GM19328 (cell line): ENCODE measurements around the gene SIX1.

Experiments
- ATAC-seq: cut with Tn5 transposase; IDR thresholded peaks from one replicate; pipeline ENCODE4 v1.9.1; 2021; ENCODE audit warnings: mild to moderate bottlenecking, moderate library complexity; ENCODE audit not compliant: unreplicated experiment

The SIX1 gene

DNA sequence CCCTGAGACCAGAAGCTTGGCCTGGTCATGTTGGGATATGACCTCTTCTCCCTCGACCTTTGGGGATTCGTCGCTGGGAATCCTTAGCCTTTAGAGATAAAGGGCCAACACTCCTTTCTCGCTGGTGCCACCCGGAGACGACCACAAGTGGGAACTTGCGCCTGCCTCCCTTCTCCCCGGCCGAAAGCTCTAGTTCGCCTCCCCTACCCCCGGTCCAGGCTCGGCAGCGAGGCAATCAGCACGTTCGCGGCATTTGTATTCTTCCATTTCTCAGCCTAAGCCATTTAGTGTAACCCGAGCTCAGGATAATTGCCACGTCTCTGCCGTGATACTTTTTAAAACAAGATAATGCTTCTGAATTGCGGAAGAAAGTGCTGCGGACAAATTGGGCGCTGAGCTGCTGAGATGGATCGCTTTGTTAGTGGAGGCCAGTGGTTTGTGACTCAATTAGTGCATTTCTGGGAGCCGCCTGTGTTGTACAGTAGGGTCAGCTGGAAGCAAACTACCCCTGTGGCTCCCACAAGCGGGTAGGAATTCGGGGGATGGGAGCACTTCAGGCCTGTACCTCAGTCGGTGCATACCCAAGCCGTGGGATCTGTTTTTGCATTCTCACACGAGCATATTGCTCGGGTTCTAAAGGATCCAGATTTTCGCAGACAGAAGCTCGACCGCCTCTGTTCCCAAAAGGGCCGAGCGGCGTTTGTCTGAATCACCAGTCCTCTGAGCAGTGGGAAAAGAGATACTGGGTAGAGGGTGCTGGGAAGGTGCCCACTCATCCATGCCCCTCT lies 6.8 kb upstream of the SIX1 start:
- ATAC-seq = no peak

DNA sequence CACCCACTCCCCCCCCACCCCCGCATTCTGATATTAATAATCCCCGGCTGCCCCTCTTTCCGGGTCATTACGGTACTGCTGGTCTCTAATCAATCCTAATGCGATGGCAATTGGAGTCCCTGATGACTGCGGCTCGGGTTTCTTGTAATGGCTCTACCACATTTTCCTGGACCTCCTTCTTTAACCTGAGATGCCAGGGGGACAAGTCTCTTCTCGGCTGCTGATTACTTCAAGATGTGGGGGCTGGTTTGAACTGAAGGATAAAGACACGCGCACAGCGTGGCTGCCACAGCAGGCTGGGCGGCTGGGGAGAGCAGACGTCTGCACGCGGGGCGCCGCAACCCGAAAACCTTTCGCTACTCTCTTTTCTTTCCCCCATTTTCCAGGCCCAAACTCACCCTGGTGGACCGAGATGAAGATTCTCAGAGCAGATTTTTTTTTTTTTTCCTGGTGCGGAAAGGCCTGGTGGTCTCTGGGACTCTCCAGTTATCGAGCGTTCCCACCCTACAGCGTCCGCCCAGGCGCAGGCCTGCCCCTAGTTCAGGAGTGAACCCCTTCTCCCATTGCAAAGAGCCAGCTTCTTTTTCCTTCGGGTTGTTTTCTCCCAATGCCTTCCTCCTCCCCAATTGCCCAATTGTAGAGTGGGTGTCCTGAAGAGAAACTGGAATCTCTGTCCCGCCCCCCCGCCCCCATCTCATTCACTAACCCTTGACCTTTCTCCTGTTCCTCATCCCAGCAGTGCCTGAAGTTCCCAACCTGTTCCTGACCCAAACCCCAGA lies 6.0 kb upstream of the SIX1 start:
- no peak for ATAC-seq

DNA sequence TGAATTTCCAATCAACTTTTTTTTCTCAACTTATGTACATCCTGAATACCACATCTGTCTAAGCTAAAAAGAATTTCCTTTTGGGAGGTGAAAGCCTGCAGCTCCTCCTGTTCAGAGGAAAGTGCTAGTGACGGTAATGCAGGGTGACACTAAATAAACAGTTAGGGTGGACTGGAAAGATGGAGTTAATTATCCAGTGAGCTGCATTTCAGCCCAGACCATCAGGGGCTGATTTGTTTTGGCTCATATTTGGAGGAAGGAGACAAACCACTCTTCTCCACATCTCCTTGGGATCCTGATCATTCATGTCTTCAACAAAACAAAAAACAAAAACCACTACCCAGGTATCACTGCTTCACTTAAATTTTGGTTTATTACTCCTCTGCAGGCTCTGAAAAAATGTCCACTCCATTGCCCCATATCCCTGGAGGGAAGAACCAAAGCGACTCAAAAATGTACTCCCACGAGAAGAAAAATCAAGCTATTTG lies 5.1 kb upstream of the SIX1 start:
- ATAC-seq = no peak

DNA sequence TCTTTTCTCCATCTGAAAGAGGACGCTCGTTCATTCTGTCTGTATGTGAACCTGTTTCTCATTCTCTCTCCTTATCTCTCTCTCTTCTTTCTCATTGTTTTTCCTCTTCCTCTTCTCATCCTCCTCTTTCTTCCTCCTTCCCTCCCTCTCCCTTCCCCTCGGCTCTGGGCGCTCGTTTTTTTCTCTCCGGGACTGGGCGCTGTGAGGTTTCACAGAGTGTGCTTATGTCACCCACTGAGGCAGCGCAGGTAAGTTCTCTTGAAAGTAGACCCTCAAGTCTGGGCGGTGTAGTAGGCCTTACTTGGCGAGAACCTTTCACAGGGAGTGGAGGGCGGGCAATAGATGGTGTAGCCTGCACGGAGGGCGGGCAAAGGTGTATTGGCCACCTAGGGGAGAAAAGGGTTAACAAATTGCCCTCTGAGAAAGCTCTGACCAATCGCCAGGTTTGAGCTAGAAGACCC lies 4.5 kb upstream of the SIX1 start:
- no peak for ATAC-seq

DNA sequence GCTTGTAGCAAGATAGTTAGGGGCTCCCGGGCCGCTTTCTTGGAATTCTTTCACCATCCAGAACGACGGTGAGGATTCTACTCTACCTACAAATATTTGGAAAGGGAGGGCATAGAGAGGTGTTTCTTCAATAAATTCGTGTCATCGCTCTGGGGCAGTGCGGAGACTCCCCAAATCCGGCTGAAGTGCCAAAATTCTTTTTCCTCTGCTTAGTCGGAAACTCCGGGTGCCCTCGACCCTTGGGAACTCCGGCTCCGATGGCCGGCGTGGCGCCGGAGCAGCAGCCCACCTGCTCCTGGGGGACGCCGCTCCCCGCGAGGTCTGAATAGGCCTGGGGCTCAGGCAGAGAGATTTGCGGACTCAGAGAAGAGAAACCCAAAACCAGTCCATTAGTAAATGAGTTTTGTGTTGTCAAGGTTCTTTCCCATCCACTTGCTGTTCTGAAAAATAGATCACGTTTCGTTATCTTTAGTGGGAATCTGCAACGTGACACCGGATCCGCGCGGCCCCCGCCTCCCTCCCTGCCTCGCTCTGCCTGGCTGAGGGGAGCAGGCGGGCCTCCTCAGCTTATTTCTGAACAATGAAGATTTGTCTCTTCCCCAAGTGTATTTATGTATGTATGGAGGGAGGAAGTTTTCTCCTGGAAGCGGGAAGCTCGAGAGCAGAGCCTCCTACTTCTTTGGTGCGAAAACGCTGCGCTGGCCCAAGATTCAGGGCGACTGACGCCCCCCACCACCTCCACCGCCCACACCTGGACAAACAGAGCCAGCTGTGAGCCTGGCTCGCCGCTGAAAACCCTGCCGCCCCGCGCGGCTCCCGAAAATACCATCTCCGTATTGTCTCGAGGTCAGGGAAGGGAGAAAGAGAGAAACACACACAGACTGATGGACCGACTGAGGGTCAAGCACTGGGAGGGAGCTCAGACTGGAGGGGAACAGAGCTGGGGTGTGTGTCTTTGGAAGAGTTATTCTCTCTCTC lies 3.7 kb upstream of the SIX1 start:
- ATAC-seq = no peak

DNA sequence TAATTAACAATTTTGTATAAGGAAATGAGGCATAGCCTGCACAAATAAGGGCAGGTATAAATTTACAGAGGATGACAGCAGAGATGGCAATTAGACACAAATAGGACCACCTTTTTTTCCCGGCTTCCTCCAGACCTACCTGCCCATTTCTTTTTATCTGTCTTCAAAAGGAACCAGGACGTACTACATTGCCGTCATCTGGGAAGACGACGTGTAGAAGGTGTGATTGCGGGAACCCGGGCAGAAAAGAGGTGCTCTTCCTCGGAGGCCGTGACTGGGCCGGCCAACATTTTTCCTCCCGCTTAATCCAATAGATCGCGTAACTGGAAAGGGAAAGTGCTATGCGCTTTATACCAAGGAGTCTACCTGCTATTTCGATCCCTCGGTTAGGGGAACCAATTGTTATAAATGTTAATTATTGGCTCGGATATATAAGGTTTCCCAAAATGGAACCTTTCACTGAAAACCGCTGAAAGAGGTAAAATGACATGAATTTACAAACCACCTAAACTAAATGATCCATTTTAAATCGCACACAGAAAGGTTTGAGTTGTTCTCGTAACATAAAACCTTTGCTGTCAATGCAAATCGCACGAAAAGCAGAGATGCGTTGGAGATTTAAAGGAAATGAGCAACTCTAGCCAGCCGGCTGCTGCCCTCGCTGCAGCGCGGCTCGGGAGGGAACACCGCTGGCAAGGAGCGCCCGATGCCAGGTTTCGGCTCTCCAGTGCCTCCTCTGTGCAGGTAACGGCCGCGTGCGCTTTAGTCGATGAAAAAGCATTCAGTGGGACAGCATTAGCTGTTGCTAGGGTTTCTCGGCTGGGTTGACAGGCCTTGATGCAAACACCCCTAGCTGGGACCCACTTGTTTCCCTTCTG lies 2.8 kb upstream of the SIX1 start:
- ATAC-seq = no peak

DNA sequence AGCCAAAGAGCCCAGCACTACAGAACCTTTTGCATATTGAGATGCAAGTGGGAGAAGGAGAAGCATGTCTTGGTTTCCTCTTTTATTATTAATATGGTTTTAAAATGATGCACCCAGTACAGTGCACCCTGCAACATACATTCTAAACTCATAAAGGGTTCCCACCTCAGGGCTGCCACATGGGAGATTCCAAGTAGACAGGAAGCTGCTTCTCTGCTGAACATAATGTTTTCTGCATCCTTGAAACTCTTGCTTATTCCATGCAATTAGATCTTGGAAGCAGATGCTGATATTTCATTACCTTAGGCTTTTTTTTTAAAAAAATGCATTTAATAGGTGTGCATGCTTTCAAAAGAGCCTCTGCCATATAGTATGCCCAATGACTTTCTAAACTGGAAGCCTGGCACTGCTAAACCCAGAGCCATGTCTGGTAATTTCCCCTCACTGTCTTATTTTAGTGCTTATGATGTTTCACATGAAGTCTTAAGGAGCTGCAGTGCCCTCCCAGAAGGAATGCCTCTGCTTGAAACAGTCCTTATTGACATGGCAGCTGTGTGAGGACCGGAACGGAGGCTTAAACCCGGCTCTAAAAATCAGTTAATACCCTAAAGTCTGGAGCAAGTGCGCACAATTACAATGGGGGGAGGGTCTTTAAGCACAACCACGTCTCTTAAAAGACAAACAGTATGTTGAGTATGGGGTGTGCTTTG lies 2.0 kb upstream of the SIX1 start:
- no peak for ATAC-seq

DNA sequence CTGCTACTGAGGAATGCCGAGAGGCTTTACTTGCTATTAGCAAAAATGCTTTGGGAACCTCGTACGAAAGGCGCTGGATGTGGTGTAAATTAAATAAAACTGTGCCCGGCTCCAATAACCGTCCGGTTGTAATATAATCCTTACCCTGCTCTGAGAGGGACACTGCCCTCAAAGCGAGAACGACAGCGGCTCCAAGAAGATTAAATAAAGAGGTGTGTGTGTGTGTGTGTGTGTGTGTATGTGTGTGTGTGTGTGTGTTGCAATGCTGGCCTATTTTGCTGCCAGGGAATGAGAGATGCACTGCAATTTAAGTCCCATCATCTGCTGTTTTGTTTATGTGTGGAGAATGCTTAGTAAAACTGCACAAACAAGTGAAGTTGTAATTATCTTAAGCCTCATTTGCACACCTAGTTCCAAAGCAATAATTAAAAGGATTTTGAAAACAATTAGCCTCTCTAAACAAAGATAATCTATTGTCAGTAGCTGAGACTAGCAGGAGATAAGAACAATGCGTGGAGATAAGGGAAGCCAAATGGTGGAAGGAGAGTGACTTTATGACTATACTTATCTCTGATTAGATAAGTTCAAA lies 1.2 kb upstream of the SIX1 start:
- ATAC-seq = no peak

DNA sequence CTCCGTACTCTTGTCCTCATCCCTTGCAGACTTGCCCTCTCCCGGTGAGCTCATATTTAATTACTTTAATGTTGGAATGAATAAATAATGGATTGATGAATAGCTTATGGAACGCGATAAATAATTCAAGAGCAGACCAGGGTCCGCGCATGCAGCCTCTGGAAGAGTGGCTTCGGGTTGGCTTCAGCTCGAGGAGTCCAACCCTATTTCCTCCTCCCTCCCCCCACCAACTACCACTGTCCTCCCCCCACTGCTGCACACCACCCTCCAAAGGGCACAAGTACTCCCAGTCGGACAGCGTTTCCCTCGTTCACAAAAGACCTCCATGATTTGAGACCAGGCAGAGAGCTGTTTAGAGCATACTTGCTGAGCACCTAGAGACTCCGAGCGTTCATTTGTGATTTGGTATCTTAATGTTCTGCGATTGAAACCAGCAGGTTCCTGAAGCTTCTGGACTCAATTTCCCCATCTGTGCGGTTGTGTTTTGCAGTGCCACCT lies 647 bp upstream of the SIX1 start:
- ATAC-seq = no peak

DNA sequence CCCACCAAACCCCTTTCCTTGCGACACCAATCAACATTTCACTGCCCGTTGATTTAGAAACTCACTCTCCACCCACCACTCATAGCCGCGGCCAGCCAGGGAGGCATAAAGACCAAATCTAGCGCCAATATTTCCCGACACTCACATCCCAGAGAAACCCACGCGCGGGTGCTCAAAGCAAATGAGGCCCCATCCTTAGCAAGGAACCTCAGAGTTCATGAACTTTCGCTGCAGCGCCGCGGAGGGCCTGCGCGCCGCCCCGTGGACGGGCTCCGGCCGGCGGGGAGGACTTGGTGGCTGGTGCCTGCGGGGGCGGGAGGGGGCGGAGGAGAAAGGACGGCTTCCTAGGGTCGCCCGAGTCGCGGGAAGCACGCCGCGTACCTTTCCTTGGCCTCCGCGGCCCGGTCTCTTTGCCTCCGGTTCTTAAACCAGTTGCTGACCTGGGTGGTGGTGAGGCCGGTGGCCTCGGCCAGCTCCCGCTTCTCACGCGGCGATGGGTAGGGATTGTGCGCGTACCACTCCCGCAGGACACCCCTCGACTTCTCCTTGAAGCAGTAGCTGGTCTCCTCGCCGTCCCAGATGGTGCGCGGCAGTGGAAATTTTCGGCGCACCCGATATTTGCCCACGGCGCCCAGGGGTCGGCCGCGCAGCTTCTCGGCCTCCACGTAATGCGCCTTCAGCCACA lies 886 bp downstream of the SIX1 start:
- ATAC-seq = no peak

DNA sequence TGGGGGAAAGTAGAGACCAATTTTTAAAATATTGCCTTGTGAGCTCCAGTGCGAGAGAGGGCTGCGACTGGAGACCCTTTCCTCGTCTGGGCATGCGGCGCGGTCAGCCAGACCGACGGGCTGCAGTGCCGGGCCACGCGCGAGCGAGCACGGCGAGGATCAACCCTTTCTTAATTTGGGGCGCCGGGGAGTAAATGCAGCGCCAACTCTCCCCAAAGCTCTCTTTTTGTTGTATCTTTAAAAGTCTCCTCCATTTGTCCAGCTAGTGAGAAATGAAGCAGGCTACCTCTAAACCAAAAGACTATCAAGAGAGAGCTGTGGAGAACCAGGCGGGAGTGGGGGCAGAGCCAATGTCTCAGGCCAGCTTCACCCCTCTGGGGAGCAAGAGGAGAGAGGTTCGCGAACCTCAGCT lies 1.4 kb downstream of the SIX1 start:
- no peak for ATAC-seq

DNA sequence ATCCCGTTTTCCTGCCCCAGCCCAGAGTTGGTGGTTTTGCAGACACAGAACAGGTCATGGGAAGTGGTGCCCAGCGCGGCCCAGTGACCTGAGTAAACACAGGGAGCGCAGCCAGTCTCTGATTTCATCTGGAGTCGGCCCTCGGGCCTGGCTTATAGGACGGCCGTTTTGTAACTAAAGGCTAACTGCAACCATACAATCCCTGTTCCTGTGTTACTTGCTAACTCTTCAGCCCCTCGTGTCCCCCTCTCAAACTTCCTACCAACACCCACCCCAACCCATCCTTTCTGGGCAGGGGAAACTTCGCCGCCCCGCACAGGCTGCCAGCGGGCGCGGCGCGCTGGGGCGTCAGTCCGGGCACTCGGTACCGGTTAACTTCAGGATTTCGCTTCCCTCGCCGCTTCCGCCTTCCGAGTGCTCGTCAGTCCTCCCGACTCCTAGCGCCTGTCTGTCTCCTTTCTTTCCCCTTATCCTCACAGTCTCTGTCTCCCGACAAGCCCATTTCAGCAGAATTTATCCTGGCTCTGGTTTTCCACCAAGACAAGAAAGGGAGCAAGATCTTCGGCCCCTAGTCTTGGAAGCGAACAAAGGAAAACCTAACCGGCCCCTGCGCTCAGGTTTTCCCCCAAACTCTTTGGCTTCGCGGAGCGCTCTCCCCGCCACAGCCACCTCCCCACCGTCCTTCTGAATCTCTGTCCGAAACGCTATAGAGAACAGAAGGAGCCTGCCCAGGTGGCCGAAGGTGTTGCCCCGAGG lies 2.0 kb downstream of the SIX1 start:
- ATAC-seq = no peak

DNA sequence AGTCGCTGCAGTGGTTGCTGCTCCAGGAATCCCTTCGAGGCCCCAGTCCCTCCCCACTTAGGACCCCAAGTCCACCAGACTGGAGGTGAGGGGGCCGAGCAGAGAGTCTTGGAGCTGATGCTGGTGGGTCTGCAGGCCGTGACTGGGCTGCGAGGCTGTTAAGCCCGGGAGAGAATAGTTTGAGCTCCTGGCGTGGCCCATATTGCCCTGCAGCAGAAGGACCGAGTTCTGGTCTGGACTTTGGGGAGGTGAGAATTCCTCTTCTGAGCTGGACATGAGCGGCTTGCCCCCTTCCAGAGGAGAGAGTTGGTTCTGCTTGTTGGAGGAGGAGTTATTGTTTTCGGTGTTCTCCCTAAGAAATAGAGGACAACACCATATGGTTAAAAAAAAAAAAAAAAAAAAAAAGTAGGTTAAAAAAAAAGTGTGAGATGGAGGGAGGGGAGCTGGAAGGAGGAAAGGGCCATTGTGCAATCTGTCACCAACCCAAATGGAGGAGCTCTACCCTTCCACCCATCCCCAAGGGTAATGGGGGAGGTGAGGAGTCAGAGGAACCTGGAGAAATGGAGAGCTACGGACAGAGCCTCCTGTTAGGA lies 3.0 kb downstream of the SIX1 start:
- ATAC-seq = no peak

DNA sequence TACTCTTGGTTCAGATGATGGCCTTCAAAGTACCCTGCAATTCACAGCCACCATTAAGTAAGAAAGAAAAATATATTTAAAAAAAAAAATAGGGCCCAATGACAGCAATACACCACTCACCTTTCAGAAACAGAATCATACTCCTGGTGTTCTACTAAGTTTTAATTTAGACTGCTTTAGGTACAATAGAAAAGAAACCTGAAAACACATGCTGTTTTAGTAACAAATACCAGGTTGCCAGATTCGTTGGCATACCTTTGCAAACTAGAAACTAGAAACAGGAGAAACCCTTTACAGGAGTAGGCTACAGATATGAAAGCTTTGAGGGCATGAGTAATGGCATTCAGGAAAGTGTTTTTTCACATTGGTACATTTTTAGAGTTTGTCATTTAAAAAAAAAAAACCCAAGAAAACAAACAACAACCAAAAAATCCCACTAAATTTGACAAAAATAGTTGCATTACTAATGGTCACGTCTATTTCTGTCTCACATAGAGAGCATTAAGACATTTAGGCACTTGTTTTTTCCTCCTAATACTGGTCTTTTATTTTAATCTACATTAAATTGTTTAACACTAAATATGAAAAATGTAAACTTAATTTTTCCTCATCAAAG lies 4.0 kb downstream of the SIX1 start:
- ATAC-seq = no peak

DNA sequence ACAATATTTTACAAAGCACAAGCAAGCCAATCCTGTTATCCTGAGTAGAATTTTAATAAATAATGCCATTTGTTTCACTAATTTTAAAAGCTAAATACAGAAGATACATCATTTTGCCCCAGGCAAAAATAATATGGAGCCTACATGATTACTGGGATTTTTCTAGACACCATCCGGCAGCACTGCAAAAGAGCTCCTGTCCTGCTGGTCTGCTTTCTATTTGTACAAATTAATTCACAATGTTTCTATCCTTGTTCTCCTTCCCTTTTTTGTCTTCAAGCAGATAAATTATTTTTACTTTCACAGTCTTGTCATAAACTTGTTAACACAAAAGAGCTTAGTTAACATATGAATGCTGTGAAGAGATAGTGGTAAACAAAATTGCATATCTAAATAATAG lies 4.6 kb downstream of the SIX1 start:
- ATAC-seq = no peak

DNA sequence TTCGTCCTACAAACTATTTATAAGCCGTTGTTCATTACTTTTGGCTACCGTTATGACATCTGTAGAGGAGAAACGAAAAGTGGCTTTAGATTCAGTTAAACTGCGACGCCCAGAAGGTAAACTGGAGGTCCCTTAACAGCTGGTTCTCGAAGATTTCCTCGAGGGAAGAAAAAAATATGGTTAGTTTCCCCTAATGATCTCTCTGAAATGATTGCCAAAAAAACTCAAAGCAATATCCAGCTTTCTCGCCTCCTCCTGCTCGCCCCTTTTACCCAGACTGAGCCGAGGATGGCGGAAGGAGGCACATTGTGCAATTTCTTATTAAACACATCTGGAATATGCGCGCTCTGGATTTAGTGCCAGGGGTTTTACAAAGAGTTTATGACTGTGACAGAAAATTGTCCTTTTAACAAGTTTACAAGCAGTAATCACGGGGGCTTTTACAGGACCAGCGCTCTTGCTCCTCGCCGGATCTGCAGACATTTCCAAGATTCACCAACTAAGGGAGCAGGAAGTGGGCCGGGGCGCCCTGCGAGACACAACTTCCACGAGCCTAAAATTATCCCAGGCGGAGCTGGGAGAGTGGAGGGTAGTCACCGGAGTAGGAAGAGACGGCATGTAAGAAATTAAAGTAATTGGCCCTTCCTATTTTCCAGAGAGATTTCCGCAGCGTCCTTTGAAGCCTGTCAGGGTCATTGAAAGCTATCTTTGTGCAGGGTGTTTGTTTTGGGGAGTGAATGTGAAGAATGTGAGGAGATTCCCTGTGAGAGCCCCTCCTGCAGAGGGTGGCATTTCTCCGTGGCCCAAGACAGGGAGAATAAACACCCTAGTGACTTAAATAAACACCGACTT lies 5.6 kb downstream of the SIX1 start:
- no peak for ATAC-seq
